Nephron (organoid): ENCODE results near the gene ICOS.

ENCODE experiments used
- H3K27ac Mint-ChIP-seq, 3 experiments: 2 replicates each; pipeline ENCODE4 v1.8.0; 2020; ENCODE audit warnings: mixed read lengths in 3 of 3, mild to moderate bottlenecking in 2 of 3, moderate library complexity in 1 of 3
- H3K27me3 Mint-ChIP-seq: 2 replicates; pipeline ENCODE4 v1.8.0; 2021; ENCODE audit warnings: low read depth, mild to moderate bottlenecking, moderate library complexity, mixed read lengths
- H3K36me3 Mint-ChIP-seq: 2 replicates; pipeline ENCODE4 v1.8.0; 2020; ENCODE audit warnings: low read depth, mixed read lengths
- H3K4me1 Mint-ChIP-seq: 2 replicates; pipeline ENCODE4 v1.8.0; 2020; ENCODE audit warnings: mixed read lengths
- H3K4me3 Mint-ChIP-seq, 3 experiments: 2 replicates each; pipeline ENCODE4 v1.8.0; 2020; ENCODE audit warnings: mild to moderate bottlenecking in 3 of 3, mixed read lengths in 3 of 3, moderate library complexity in 2 of 3
- H3K9me3 Mint-ChIP-seq: 2 replicates; pipeline ENCODE4 v1.8.0; 2020; ENCODE audit warnings: mixed read lengths
- TF ChIP-seq, protein P1 (sequence below), 3 experiments: fragments of 200-600 bp; sonication (generic); IDR thresholded peaks; one replicate each; pipeline ENCODE4 v1.5.0; 2021; ENCODE audit warnings: antibody characterized with exemption in 3 of 3; ENCODE audit not compliant: unreplicated experiment in 3 of 3

Gene ICOS

DNA sequence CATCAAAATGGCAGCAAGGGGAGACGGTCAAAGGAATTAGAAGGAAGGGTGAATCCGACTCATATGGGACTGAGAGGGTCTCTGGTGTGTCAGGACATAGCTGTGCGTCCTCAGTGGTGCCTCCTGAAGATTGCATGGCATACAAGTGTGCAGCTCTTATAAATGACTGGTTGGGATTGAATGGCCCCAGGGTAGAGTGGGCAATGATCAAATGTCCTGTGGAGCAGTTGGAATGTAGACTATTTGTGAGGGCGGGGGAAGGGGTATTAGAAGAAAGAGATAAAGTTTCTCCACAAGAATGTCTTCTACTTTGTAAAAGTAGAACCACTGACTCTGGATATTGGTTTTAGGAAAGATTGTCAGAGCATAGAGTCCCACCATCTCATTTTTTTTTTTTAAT is 44.4 kb upstream of the ICOS start:
- H3K27ac Mint-ChIP-seq, result peak overlapping the region in 1 of 3 experiments; percentile 29
- H3K4me3 Mint-ChIP-seq, result no peak overlapping the region
- H3K9me3 Mint-ChIP-seq, result no peaks in the 10 kb centered on the region
- peaks cover 44% of the 10 kb centered on the region for H3K4me1 Mint-ChIP-seq
- no peaks in the 10 kb centered on the region for H3K36me3 Mint-ChIP-seq
- TF ChIP-seq, protein P1, sequence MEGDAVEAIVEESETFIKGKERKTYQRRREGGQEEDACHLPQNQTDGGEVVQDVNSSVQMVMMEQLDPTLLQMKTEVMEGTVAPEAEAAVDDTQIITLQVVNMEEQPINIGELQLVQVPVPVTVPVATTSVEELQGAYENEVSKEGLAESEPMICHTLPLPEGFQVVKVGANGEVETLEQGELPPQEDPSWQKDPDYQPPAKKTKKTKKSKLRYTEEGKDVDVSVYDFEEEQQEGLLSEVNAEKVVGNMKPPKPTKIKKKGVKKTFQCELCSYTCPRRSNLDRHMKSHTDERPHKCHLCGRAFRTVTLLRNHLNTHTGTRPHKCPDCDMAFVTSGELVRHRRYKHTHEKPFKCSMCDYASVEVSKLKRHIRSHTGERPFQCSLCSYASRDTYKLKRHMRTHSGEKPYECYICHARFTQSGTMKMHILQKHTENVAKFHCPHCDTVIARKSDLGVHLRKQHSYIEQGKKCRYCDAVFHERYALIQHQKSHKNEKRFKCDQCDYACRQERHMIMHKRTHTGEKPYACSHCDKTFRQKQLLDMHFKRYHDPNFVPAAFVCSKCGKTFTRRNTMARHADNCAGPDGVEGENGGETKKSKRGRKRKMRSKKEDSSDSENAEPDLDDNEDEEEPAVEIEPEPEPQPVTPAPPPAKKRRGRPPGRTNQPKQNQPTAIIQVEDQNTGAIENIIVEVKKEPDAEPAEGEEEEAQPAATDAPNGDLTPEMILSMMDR (IDR thresholded peaks at IDR 0.05; ENCODE audit: unreplicated experiment in 3 of 3), result no peak
- peaks cover 3% of the 10 kb centered on the region for H3K27me3 Mint-ChIP-seq

GRCh38 chr2:203893401-203893800 is 43.2 kb upstream of the ICOS start:
- Mint-ChIP-seq H3K4me3 (no peak overlapping the region), H3K9me3 (no peaks in the 10 kb centered on the region), H3K27me3 (peaks cover 3% of the 10 kb centered on the region), H3K36me3 (no peaks in the 10 kb centered on the region), H3K27ac (peak overlapping the region; percentile 12 to 20 (median 12)), H3K4me1 (peaks cover 46% of the 10 kb centered on the region)
- TF ChIP-seq, protein P1 (IDR thresholded peaks at IDR 0.05; ENCODE audit: unreplicated experiment in 3 of 3), result no peak

- Mint-ChIP-seq H3K4me1 (peaks cover 49% of the 10 kb centered on the region), H3K36me3 (no peaks in the 10 kb centered on the region), H3K9me3 (no peaks in the 10 kb centered on the region), H3K27ac (peak overlapping the region in 2 of 3 experiments; percentile 12 to 20), H3K4me3 (no peak overlapping the region), H3K27me3 (peaks cover 3% of the 10 kb centered on the region)
- TF ChIP-seq, protein P1 (IDR thresholded peaks at IDR 0.05; ENCODE audit: unreplicated experiment in 3 of 3), result no peak
Measured at GRCh38 chr2:203893840-203894239, 42.7 kb upstream of the ICOS start.

- H3K4me1 Mint-ChIP-seq, result peaks cover 53% of the 10 kb centered on the region
- H3K4me3 Mint-ChIP-seq, result no peak overlapping the region
- H3K36me3 Mint-ChIP-seq, result no peaks in the 10 kb centered on the region
- H3K27ac Mint-ChIP-seq, result peak overlapping the region in 2 of 3 experiments; percentile 12 to 20
- H3K9me3 Mint-ChIP-seq, result no peaks in the 10 kb centered on the region
- H3K27me3 Mint-ChIP-seq, result peaks cover 3% of the 10 kb centered on the region
- TF ChIP-seq, protein P1 (IDR thresholded peaks at IDR 0.05; ENCODE audit: unreplicated experiment in 3 of 3), result no peak
Measured at GRCh38 chr2:203894262-203894661, 42.3 kb upstream of the ICOS start.

DNA sequence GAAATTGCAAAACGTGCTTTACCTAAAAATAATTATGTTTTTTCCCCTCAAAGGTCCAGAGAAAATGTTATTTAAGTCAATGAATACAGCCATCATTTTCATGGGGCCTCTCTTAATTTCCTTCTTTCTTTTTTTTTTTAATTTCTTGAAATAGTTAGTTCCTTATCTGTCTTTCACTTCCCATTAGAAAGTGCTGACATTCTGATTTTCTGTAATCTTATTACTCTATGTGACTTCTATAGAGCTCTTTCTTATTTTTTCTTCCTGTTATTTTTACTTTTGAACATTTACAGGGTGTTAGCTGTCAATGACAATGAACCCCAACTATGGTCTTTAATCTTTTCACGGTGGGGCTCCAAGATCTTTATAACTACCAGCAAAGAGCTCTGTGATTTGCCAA is 39.0 kb upstream of the ICOS start:
- H3K27ac Mint-ChIP-seq, result peak overlapping the region in 1 of 3 experiments; percentile 18
- peaks cover 4% of the 10 kb centered on the region for H3K27me3 Mint-ChIP-seq
- H3K36me3 Mint-ChIP-seq, result peaks cover 8% of the 10 kb centered on the region
- TF ChIP-seq, protein P1 (IDR thresholded peaks at IDR 0.05; ENCODE audit: unreplicated experiment in 3 of 3), result no peak
- peaks cover 20% of the 10 kb centered on the region for H3K9me3 Mint-ChIP-seq
- no peak overlapping the region for H3K4me3 Mint-ChIP-seq
- peaks cover 53% of the 10 kb centered on the region for H3K4me1 Mint-ChIP-seq

DNA sequence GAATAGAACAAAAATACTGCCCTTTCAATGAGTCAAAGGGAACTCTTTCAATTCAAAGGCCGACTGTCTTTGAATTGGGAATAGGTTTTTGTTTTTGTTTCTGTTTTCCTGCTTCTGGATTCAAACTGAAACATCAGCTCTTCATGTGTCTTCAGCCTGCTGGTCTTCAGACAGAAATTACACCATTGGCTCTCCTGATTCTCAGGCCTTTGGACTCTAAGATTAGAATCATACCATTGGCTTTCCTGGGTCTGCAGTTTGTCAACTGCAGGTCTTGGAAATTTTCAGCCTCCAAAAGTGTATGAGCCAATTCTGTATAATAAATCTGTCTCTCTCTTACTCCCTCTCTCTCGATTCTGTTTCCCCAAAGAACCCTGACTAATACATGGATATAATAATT is 37.9 kb upstream of the ICOS start:
- Mint-ChIP-seq H3K4me1 (peaks cover 48% of the 10 kb centered on the region), H3K4me3 (no peak overlapping the region), H3K36me3 (peaks cover 8% of the 10 kb centered on the region), H3K27me3 (peaks cover 4% of the 10 kb centered on the region), H3K27ac (peak overlapping the region in 1 of 3 experiments; percentile 30), H3K9me3 (peaks cover 20% of the 10 kb centered on the region)
- TF ChIP-seq, protein P1 (IDR thresholded peaks at IDR 0.05; ENCODE audit: unreplicated experiment in 3 of 3), result no peak
